Choroid plexus epithelial cell (primary cell): ENCODE data around the gene HMX1.

Experiments
- DNase-seq: peaks from one replicate; pipeline ENCODE4 v3.0.0-alpha.2; 2010; ENCODE audit warnings: low read depth
- H3K4me3 ChIP-seq: 2 replicates; pipeline ENCODE4 v1.5.1; 2011; ENCODE audit warnings: low read depth, mild to moderate bottlenecking, control low read depth, low read length, moderate library complexity
- TF ChIP-seq, protein P1 (sequence below): conservative IDR thresholded peaks from 2 replicates; pipeline ENCODE4 v1.5.1; 2011; ENCODE audit warnings: low read depth, mild to moderate bottlenecking, control low read depth, inconsistent platforms, low read length, moderate library complexity

The HMX1 gene

GRCh38 chr4:8867624-8868320, 3.9 kb downstream of the HMX1 start:
- DNase-seq: no peak
- TF ChIP-seq, protein P1, sequence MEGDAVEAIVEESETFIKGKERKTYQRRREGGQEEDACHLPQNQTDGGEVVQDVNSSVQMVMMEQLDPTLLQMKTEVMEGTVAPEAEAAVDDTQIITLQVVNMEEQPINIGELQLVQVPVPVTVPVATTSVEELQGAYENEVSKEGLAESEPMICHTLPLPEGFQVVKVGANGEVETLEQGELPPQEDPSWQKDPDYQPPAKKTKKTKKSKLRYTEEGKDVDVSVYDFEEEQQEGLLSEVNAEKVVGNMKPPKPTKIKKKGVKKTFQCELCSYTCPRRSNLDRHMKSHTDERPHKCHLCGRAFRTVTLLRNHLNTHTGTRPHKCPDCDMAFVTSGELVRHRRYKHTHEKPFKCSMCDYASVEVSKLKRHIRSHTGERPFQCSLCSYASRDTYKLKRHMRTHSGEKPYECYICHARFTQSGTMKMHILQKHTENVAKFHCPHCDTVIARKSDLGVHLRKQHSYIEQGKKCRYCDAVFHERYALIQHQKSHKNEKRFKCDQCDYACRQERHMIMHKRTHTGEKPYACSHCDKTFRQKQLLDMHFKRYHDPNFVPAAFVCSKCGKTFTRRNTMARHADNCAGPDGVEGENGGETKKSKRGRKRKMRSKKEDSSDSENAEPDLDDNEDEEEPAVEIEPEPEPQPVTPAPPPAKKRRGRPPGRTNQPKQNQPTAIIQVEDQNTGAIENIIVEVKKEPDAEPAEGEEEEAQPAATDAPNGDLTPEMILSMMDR: no peak
- H3K4me3 ChIP-seq: no peak overlapping the region

DNA sequence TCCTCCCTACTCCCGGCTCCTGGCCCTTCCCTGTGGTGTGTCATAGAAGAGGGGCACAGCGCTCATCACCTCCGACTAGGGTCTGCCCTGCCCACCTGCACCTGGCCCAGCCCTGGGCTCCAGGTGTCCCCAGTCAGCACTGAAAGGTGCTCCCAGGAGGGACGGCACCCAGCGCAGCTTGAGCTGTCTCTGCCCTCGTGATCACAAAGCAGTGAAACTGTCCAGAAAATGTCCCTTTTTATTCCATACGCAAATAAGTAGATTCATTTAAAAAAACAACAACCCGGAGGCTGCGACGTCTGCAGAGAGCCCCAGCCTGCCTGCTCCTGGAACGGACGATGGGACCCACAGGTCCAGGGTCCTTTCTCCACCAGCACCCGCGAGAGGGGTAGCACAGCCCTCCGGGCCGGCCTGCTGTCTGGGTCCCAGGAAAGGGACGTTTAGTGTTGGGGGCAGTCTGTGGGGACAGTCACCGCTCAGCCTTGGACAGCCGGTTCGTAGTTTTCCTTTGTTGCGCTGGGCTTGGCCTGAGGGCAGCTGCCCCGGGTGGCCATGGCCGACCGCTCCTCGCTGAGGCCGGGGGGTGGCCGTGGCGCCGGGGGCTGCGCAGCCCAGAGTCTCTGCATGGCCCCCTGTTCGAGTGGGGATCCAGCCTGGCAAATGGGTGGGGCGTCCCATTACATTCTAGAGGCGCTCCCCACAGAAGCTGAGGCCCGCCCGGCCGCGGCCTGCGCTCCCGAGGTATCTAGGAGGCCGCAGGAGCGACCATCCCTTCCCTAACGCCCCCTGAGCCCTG, 4.6 kb downstream of the HMX1 start:
- TF ChIP-seq, protein P1: no peak
- no peak for DNase-seq
- no peak overlapping the region for H3K4me3 ChIP-seq

DNA sequence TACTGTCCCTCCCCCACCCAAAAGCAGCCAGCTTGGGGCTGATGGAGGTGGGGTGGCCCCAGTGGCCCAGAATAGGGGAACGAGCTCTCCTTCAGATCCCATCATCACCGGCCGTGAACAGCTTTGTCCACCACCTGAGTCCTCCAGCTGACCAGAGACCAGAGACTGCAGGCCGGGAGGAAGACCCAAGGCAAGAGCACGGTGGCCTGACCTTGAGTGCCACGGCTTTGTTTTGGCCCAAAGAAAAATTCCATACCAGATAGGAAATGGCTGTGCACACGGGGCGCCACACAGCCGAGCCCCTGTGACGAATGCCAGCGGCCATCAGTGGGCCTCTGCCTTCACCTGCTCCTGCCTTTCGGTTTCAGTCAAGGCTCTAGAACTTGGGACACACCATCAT, 5.2 kb downstream of the HMX1 start:
- no peak for DNase-seq

DNA sequence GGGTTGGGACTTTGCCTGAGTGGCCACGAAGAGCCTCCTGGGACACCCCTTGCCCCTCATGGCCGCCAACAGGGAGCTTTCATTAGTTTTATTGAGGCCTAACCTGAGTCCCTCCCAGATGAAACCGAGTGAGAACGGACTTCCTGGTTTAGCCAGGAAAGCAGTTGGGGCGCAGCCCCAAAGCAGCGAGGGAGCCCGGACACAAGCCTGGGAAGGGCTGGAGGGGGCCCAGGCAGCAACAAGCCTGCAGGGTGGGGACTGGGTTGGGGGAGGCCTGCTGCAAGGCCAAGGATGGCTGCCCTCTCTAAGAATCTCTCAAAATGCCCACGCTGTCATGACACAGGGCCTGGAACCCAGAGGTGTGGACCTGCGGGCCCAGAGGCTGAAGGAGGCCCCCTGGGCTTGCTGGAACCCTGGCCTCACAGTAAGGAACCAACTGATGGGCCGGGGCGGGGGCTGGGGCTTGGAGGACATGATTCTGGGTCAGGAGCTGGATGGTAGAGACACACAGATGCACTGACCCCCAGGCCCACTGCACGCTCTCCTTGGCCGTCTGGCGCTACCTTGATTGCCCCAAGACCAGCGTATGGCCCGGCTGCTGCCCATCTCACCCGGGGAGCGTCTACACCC, 5.8 kb downstream of the HMX1 start:
- TF ChIP-seq, protein P1: no peak
- no peak for DNase-seq
- H3K4me3 ChIP-seq: no peak overlapping the region

More for the DNA sequence above, 5.2 kb downstream of the HMX1 start:
- H3K4me3 ChIP-seq: no peak overlapping the region
- TF ChIP-seq, protein P1: no peak

DNA sequence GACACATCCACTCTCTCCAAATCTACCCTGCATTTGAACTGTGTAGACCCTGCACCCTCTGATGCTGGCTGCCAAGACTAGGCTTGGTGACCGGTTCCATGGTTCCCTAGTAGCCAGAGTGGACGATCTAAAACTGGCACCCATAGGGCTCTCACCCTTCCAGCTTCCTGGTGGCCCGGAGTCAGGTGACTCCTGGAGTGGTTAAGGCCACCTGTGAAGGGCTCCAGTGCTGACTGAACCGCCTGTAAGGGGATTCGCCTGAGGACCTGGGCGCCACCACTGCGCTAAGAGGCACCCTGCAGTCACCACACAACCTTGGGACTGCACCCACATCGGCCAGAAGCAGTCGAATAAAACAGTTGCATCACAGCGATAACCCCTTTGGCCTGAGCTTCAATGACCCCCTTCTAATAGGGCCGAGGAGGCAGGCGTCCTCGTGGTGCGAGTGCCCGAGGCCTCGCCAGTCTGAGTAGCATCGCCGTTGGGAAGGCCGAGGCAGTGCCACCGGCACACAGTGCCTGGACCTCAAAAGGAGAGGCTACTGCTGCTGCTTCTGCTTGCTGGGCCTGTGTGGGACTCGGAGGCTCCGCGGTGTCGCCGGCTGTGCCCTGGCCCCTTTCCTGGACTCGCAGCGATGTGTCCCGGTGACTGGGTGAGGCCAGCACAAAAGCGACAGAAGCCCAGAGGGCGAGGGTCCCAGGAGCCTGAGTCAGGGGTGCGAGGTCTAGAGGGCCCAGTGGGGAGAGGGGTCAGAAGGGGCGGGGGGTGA, 6.5 kb downstream of the HMX1 start:
- TF ChIP-seq, protein P1: no peak

DNA sequence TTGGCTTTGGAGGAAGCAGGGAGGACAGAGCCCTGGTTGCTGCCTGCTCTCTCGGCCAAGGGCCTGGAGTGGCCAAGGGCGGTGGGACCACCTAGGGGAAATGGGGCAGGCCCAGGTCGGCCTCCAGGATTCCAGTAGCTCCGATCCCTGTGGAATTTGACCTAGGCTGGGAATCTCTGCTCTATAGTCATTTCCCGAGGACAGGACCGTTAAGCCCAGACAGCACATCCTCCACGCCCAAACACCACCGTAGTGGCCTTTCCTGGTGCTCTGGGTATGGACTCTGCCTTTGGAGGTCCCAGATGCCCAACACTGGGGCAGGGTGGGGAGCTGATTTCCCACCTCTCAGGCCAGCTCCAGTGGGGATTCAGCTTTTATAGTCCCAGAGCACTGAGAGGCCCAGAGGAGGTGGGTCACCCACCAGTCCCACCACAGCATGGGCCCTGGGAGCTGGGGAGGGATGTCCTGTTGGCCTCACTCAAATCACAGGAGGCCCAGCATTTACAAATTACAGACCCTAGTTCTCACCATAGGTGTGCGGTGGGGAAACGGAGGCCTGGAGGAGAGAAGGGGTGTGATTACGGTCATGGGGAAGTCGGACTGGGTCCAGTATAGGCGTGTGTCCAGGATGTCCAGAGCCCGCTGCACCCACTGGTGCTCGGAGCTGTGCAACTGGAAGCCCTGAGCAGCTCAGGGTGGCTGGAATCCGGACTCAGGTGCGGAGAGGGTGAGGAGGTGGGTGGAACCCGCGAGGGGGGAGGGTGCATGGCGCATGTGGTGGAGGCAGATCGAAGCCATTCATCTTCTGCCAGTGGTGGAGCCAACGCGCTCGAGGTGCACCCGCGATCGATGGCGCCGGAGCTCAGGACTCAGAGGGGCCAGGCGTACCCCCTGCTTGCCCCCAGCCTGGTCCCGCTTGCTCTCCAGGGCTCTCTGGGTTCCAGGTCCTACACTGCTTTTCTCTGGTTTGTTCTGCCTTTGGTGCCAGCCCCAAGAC, 7.7 kb downstream of the HMX1 start:
- no peak overlapping the region for H3K4me3 ChIP-seq
- TF ChIP-seq, protein P1: no peak
- no peak for DNase-seq

More for the DNA sequence above, 6.5 kb downstream of the HMX1 start:
- H3K4me3 ChIP-seq: no peak overlapping the region
- no peak for DNase-seq
